Measurements from ENCODE around the gene UBAP1L.
"Not testable (repeated sequence)": the region's sequence is repeated elsewhere in the genome, so short reads cannot be mapped to it uniquely, and the experiment has no call there.

Gene UBAP1L

DNA sequence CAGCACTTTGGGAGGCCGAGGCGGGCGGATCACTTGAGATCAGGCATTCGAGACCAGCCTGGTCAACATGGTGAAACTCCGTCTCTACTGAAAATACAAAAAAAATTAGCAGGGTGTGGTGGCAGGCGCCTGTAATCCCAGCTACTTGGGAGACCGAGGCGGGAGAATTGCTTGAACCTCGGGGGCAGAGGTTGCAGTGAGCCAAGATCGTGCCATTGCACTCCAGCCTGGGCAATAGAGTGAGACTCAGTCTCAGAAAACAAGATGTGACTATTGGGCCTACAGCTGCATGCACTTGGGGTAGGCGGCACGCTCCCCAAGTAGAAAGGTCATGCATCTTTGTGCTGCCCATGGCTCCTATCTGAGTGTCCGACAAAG is 21.2 kb downstream of the UBAP1L start:
- H3K36me3 ChIP-seq (ENCODE audit: control insufficient read depth, insufficient read depth, low read length); H3K9me3 ChIP-seq (ENCODE audit: control insufficient read depth, low read length); H3K27me3 ChIP-seq (ENCODE audit: control insufficient read depth, insufficient read depth, low read length, poor library complexity, severe bottlenecking); H3K4me1 ChIP-seq (ENCODE audit: control insufficient read depth, insufficient read depth, low read length); H3K27ac ChIP-seq (ENCODE audit: insufficient read depth, low read depth, low read length, poor library complexity, severe bottlenecking); H3K4me3 ChIP-seq (ENCODE audit: insufficient read depth, low read depth, low read length): not testable (repeated sequence)
- WGBS, 2 experiments = 89 to 91% methylated on average over 13 of the region's 13 CpGs

DNA sequence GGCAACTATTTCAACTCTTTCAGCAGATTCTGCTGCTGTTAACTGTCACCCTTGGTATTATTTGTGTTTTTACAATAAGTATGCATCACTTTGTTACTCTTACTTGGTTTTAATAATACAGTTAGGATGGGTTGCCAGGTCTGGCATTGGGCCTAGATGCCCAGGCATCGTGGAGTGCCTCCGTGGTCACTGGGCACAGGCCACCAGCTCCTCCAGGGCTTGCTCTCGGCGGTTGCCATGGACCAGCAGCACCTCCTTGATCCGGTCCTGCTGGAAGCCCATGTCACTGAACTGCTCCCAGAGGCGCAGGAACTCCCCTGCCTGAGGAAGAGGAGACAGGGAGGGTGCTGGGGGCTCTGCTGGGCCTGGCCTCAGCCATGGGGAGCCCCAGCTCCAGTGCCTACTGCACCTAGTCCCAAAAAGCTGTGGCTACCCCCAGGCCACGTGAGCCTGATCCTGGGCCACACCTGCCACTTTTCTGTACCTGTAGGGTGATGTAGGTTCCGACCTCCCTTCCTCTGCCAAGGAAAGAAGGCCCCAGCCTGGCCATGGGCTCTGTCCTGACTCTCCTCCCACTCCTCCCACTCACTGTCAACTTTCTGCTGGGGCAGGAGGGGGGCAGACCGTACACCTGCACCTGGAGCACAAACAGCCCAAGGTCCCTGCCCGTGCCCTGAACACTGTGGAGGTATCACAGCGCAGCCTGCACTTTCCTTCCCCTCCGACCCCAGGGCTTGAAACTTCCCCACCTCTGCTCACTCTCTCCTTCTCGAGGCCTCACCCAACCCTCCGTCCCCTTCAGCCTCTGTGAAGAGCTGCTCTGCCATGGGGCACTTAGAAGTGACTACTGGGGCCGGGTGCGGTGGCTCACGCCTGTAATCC is 21.8 kb downstream of the UBAP1L start:
- no peaks in the 10 kb centered on the region for H3K9me3 ChIP-seq (ENCODE audit: control insufficient read depth, low read length)
- 93% methylated on average over 17 of the region's 17 CpGs for WGBS, 2 experiments
- no peaks in the 10 kb centered on the region for H3K27me3 ChIP-seq (ENCODE audit: control insufficient read depth, insufficient read depth, low read length, poor library complexity, severe bottlenecking)
- H3K36me3 ChIP-seq (ENCODE audit: control insufficient read depth, insufficient read depth, low read length) = no peaks in the 10 kb centered on the region
- no peak overlapping the region for H3K4me3 ChIP-seq (ENCODE audit: insufficient read depth, low read depth, low read length)
- H3K4me1 ChIP-seq (ENCODE audit: control insufficient read depth, insufficient read depth, low read length) = peaks cover 13% of the 10 kb centered on the region
- H3K27ac ChIP-seq (ENCODE audit: insufficient read depth, low read depth, low read length, poor library complexity, severe bottlenecking) = no peak overlapping the region

- 87 to 90% methylated on average over 12 of the region's 12 CpGs for WGBS, 2 experiments
- H3K4me1 ChIP-seq (ENCODE audit: control insufficient read depth, insufficient read depth, low read length) = peaks cover 22% of the 10 kb centered on the region
Measured at GRCh38 chr15:65091946-65092770, 22.8 kb downstream of the UBAP1L start.

DNA sequence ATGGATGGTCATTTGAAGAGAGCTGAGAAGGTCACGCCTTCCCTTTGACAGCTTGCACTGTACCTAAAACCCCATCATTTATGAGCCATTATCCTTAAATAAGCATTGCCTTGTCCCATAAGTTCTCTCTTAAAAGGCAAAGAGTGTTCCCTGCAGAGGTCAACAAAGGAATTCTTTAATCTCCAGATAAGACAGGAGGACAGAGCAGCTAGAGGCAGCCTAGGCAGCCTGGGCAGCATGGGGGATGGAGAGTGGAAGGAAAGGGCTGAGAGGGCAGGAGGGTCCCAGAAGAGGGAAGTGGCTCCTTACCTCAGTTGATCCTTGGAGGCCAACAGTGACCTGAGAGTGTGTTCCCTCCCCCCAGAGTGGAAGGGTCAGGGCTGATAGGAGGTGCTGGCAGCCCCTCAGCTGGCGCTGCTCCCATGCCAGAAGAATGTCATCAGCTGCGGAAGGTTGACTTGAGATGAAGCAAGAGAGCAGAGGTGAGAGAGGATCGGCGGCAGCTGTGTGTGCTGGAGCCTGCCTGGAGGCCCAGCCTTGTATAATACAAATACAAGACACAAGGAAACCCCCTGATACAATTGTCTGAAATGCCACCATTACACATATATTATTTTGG is 25.7 kb downstream of the UBAP1L start:
- Histone ChIP-seq H3K27me3 (ENCODE audit: control insufficient read depth, insufficient read depth, low read length, poor library complexity, severe bottlenecking) (peaks cover 25% of the 10 kb centered on the region), H3K27ac (ENCODE audit: insufficient read depth, low read depth, low read length, poor library complexity, severe bottlenecking) (no peak overlapping the region), H3K4me1 (ENCODE audit: control insufficient read depth, insufficient read depth, low read length) (peaks cover 38% of the 10 kb centered on the region), H3K4me3 (ENCODE audit: insufficient read depth, low read depth, low read length) (no peak overlapping the region), H3K36me3 (ENCODE audit: control insufficient read depth, insufficient read depth, low read length) (no peaks in the 10 kb centered on the region), H3K9me3 (ENCODE audit: control insufficient read depth, low read length) (no peaks in the 10 kb centered on the region)
- 74 to 82% methylated on average over 5 of the region's 5 CpGs for whole genome bisulfite sequencing, 2 experiments

More at GRCh38 chr15:65091946-65092770, 22.8 kb downstream of the UBAP1L start:
- H3K9me3 ChIP-seq (ENCODE audit: control insufficient read depth, low read length) = no peaks in the 10 kb centered on the region
- H3K36me3 ChIP-seq (ENCODE audit: control insufficient read depth, insufficient read depth, low read length) = no peaks in the 10 kb centered on the region
- H3K27me3 ChIP-seq (ENCODE audit: control insufficient read depth, insufficient read depth, low read length, poor library complexity, severe bottlenecking) = peaks cover under 1% of the 10 kb centered on the region
- no peak overlapping the region for H3K4me3 ChIP-seq (ENCODE audit: insufficient read depth, low read depth, low read length)
- H3K27ac ChIP-seq (ENCODE audit: insufficient read depth, low read depth, low read length, poor library complexity, severe bottlenecking) = no peak overlapping the region

DNA sequence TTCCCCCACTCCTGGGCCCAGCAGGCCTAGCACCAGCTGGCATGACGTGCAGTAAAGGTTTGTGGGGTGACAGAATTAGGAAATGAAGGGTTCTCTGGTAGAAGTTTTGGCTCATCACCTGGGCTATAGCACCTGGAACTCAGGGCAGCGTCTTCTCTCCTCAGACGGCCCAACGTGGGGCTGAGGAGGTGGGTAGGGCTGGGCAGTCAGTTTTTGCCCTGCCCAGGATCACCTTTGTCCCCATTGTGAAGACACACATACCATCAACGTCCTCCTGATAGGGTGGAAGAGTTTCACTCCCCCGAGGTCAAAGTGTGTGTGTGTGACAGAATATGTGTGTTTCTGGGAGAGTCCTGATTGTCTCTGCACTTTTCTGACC is 26.4 kb downstream of the UBAP1L start:
- Histone ChIP-seq H3K27me3 (ENCODE audit: control insufficient read depth, insufficient read depth, low read length, poor library complexity, severe bottlenecking) (peaks cover 26% of the 10 kb centered on the region), H3K27ac (ENCODE audit: insufficient read depth, low read depth, low read length, poor library complexity, severe bottlenecking) (no peak overlapping the region), H3K36me3 (ENCODE audit: control insufficient read depth, insufficient read depth, low read length) (no peaks in the 10 kb centered on the region), H3K4me1 (ENCODE audit: control insufficient read depth, insufficient read depth, low read length) (peaks cover 44% of the 10 kb centered on the region), H3K4me3 (ENCODE audit: insufficient read depth, low read depth, low read length) (no peak overlapping the region), H3K9me3 (ENCODE audit: control insufficient read depth, low read length) (no peaks in the 10 kb centered on the region)
- 81% methylated on average over 6 of the region's 6 CpGs for WGBS, 2 experiments

DNA sequence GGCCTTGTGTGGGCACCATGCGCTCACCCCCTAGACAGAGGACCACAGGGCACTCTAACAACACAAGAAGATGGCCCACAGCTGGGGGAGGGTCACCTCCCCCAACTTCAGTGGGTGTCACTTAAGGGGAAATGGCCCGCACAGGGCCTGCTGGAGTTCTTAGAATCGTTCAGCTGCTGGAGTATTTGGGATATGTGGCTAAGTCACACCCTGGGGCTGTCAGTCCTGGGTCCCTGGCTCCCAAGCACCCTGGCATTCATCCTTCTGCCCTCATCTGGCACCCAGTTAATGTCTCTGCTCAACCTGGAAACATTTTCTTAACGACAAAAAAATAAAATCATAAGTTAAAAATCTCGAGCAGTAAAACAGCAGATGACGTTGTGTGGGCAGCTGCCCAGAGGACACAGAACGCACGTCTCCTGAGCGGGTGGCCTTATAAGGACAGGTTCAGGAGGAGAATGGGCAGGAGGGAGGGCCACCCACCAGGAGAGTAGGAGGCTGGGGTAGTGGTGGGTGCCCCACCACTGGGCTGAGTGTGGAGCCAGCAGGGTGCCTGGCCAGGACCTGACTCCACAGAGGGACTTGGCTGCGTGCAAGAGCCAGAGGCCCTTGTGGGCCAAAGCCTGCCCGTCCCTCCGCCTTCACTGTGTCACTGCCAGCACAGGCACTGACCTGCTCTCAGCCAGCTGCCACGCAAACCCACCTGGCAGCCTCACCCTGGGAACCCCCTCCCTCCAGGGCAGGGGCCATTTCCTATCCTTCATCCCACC is 26.9 kb downstream of the UBAP1L start:
- H3K9me3 ChIP-seq (ENCODE audit: control insufficient read depth, low read length) = no peaks in the 10 kb centered on the region
- no peak overlapping the region for H3K4me3 ChIP-seq (ENCODE audit: insufficient read depth, low read depth, low read length)
- no peaks in the 10 kb centered on the region for H3K36me3 ChIP-seq (ENCODE audit: control insufficient read depth, insufficient read depth, low read length)
- H3K27me3 ChIP-seq (ENCODE audit: control insufficient read depth, insufficient read depth, low read length, poor library complexity, severe bottlenecking) = peaks cover 26% of the 10 kb centered on the region
- no peak overlapping the region for H3K27ac ChIP-seq (ENCODE audit: insufficient read depth, low read depth, low read length, poor library complexity, severe bottlenecking)
- 92 to 93% methylated on average over 13 of the region's 13 CpGs for WGBS, 2 experiments
- H3K4me1 ChIP-seq (ENCODE audit: control insufficient read depth, insufficient read depth, low read length) = peaks cover 49% of the 10 kb centered on the region

GRCh38 chr15:65087411-65087810 is 27.6 kb downstream of the UBAP1L start:
- Histone ChIP-seq H3K27ac (ENCODE audit: insufficient read depth, low read depth, low read length, poor library complexity, severe bottlenecking) (no peak overlapping the region), H3K4me3 (ENCODE audit: insufficient read depth, low read depth, low read length) (no peak overlapping the region), H3K9me3 (ENCODE audit: control insufficient read depth, low read length) (no peaks in the 10 kb centered on the region), H3K27me3 (ENCODE audit: control insufficient read depth, insufficient read depth, low read length, poor library complexity, severe bottlenecking) (peaks cover 27% of the 10 kb centered on the region), H3K36me3 (ENCODE audit: control insufficient read depth, insufficient read depth, low read length) (no peaks in the 10 kb centered on the region), H3K4me1 (ENCODE audit: control insufficient read depth, insufficient read depth, low read length) (peaks cover 55% of the 10 kb centered on the region)
- 84 to 86% methylated on average over 3 of the region's 3 CpGs for WGBS, 2 experiments

GRCh38 chr15:65086680-65087111 is 28.3 kb downstream of the UBAP1L start:
- Histone ChIP-seq H3K36me3 (ENCODE audit: control insufficient read depth, insufficient read depth, low read length) (no peaks in the 10 kb centered on the region), H3K4me1 (ENCODE audit: control insufficient read depth, insufficient read depth, low read length) (peaks cover 62% of the 10 kb centered on the region), H3K9me3 (ENCODE audit: control insufficient read depth, low read length) (no peaks in the 10 kb centered on the region), H3K4me3 (ENCODE audit: insufficient read depth, low read depth, low read length) (no peak overlapping the region), H3K27ac (ENCODE audit: insufficient read depth, low read depth, low read length, poor library complexity, severe bottlenecking) (no peak overlapping the region), H3K27me3 (ENCODE audit: control insufficient read depth, insufficient read depth, low read length, poor library complexity, severe bottlenecking) (peaks cover 34% of the 10 kb centered on the region)
- 81 to 82% methylated on average over 6 of the region's 6 CpGs for WGBS, 2 experiments

DNA sequence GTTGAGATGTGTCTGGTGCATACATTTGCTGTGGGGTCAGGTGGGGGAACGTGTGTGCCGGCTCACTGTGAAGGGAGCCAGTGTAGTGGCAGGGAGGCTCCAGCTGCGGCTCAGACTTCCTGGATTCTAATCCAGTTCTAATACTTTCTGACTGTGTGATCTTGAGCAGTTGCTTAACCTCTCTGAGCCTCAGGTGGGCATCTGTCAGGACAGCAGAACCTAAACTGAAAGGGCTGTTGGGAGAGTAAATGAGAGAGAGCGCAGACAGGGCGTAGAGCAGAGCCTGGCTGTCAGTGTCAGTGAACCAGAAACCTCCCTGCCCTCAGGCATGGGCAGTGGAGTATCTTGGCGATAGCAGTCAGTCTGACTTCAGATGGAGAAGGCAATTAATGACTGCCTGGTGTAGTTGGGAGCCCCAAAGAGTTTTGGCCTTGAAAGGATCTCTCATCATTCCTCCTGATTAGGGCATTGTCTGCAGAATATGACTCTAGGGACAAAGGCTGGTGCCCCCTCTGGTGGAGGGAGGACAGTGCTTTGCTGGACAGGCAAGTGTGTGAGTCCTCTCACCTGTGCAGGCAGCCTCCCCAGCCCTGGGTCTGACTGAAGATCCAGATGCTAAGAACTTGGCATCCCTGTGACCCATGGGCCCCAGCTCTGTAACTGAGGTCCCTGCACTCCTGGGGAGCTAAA is 28.9 kb downstream of the UBAP1L start:
- H3K9me3 ChIP-seq (ENCODE audit: control insufficient read depth, low read length) = no peaks in the 10 kb centered on the region
- H3K4me1 ChIP-seq (ENCODE audit: control insufficient read depth, insufficient read depth, low read length) = peaks cover 65% of the 10 kb centered on the region
- no peak overlapping the region for H3K27ac ChIP-seq (ENCODE audit: insufficient read depth, low read depth, low read length, poor library complexity, severe bottlenecking)
- no peak overlapping the region for H3K4me3 ChIP-seq (ENCODE audit: insufficient read depth, low read depth, low read length)
- H3K27me3 ChIP-seq (ENCODE audit: control insufficient read depth, insufficient read depth, low read length, poor library complexity, severe bottlenecking) = peaks cover 39% of the 10 kb centered on the region
- WGBS, 2 experiments = 91 to 94% methylated on average over 6 of the region's 6 CpGs
- no peaks in the 10 kb centered on the region for H3K36me3 ChIP-seq (ENCODE audit: control insufficient read depth, insufficient read depth, low read length)

Data from ectodermal cell (in vitro differentiated cells).